ENCODE data around the gene ZNF780A. TPM values are rescaled to one million over a fixed set of nuclear protein-coding genes. Genes with fewer than 3 reads are reported as not detected.
"Not testable (repeated sequence)": the region's sequence is repeated elsewhere in the genome, so short reads cannot be mapped to it uniquely, and the experiment has no call there.

ZNF780A gene
- total RNA-seq, 4 donors from 2014 or later = 8.8 to 21.9 (median 15.5) TPM

GRCh38 chr19:40053491-40053890 is 37.3 kb downstream of the ZNF780A start:
- no peak overlapping the region for H3K4me3 ChIP-seq
- TF ChIP-seq, protein P1, sequence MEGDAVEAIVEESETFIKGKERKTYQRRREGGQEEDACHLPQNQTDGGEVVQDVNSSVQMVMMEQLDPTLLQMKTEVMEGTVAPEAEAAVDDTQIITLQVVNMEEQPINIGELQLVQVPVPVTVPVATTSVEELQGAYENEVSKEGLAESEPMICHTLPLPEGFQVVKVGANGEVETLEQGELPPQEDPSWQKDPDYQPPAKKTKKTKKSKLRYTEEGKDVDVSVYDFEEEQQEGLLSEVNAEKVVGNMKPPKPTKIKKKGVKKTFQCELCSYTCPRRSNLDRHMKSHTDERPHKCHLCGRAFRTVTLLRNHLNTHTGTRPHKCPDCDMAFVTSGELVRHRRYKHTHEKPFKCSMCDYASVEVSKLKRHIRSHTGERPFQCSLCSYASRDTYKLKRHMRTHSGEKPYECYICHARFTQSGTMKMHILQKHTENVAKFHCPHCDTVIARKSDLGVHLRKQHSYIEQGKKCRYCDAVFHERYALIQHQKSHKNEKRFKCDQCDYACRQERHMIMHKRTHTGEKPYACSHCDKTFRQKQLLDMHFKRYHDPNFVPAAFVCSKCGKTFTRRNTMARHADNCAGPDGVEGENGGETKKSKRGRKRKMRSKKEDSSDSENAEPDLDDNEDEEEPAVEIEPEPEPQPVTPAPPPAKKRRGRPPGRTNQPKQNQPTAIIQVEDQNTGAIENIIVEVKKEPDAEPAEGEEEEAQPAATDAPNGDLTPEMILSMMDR (IDR thresholded peaks at IDR 0.05) = no peak
- TF ChIP-seq POLR2A (IDR thresholded peaks at IDR 0.05) = no peak
- peaks cover 0 to 23% (median 0%) of the 10 kb centered on the region in 3 donors for H3K36me3 ChIP-seq
- H3K4me1 ChIP-seq = peaks cover 0 to 12% (median 5%) of the 10 kb centered on the region in 4 donors
- no peaks in the 10 kb centered on the region for H3K27me3 ChIP-seq
- H3K9me3 ChIP-seq = peaks cover 0 to 3% (median 0%) of the 10 kb centered on the region in 4 donors
- DNase-seq = no peak
- no peak overlapping the region for H3K27ac ChIP-seq

DNA sequence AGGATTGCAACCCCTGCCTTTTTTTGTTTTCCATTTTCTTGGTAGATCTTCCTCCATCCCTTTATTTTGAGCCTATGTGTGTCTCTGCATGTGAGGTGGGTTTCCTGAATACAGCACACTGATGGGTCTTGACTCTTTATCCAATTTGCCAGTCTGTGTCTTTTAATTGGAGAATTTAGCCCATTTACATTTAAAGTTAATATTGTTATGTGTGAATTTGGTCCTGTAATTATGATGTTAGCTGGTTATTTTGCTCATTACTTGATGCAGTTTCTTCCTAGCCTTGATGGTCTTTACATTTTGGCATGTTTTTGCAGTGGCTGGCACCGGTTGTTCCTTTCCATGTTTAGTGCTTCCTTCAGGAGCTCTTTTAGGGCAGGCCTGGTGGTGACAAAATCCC is 49.0 kb downstream of the ZNF780A start:
- not testable (repeated sequence) for DNase-seq, H3K27ac ChIP-seq, H3K27me3 ChIP-seq, H3K4me1 ChIP-seq, H3K4me3 ChIP-seq
- H3K36me3 ChIP-seq = peaks cover 0 to 37% (median 3%) of the 10 kb centered on the region in 3 donors
- peaks cover 0 to 38% (median 4%) of the 10 kb centered on the region in 4 donors for H3K9me3 ChIP-seq

DNA sequence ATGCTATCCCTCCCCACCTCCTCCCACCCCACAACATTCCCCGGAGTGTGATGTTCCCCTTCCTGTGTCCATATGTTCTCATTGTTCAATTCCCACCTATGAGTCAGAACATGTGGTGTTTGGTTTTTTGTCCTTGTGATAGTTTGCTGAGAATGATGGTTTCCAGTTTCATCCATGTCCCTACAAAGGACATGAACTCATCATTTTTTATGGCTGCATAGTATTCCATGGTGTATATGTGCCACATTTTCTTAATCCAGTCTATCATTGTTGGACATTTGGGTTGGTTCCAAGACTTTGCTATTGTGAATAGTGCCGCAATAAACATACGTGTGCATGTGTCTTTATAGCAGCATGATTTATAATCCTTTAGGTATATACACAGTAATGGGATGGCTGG is 52.7 kb downstream of the ZNF780A start:
- peaks cover 0 to 51% (median 13%) of the 10 kb centered on the region in 4 donors for H3K9me3 ChIP-seq
- not testable (repeated sequence) for H3K27me3 ChIP-seq, DNase-seq, H3K36me3 ChIP-seq, H3K4me1 ChIP-seq, H3K4me3 ChIP-seq, H3K27ac ChIP-seq

DNA sequence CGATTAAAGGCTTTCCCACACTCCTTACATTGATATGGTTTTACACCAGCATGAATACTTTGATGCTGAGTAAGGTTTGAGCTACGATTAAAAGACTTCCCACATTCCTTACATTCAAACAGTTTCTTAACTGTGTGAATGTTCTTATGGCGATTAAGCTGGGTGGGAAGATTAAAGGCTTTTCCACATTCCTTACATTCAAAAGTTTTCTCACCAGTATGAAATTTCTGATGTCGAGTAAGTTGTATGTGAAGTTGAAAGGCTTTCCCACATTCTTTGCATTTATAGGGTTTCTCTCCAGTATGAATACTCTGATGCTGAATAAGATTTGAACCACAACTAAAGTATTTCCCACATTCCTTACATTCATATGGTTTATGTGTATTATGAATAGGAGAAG is 54.7 kb downstream of the ZNF780A start:
- no peaks in the 10 kb centered on the region for H3K4me1 ChIP-seq
- H3K9me3 ChIP-seq = peaks cover 0 to 67% (median 17%) of the 10 kb centered on the region in 4 donors
- H3K27ac ChIP-seq = no peak overlapping the region
- H3K27me3 ChIP-seq = no peaks in the 10 kb centered on the region
- no peaks in the 10 kb centered on the region for H3K36me3 ChIP-seq
- TF ChIP-seq, protein P1 (IDR thresholded peaks at IDR 0.05) = no peak
- no peak for TF ChIP-seq POLR2A (IDR thresholded peaks at IDR 0.05)
- H3K4me3 ChIP-seq = no peak overlapping the region
- DNase-seq = no peak

DNA sequence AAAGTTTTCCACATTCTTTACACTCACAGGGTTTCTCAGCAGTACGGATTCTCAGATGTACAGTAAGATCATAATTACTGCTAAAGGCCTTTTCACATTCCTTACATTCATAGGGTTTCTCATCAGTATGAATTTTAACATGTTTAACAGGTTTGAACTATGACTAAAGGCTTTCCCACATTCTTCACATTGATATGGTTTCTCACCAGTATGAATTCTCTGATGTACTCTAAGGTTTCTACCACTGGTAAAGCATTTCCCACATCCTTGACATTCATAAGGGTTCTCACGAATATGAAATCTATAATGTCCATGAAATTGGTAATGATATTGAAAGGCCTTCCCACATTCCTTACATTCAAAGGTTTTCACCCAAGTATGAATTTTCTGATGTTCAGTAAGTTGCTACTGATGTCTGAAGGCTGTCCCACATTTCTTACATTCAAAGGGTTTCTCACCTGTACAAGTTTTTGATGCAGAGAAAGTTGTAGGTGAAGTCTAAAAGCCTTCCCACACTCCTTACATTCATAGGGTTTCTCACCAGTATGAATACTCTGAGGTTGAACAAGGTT is 56.7 kb downstream of the ZNF780A start:
- Histone ChIP-seq H3K4me3 (no peak overlapping the region), H3K27me3 (no peaks in the 10 kb centered on the region), H3K27ac (no peak overlapping the region), H3K36me3 (no peaks in the 10 kb centered on the region), H3K9me3 (peaks cover 0 to 85% (median 17%) of the 10 kb centered on the region in 4 donors), H3K4me1 (no peaks in the 10 kb centered on the region)
- no peak for DNase-seq
- no peak for TF ChIP-seq POLR2A (IDR thresholded peaks at IDR 0.05)
- TF ChIP-seq, protein P1 (IDR thresholded peaks at IDR 0.05) = no peak

GRCh38 chr19:40026597-40026970 is 64.2 kb downstream of the ZNF780A start:
- Histone ChIP-seq H3K9me3 (peaks cover 0 to 88% (median 12%) of the 10 kb centered on the region in 4 donors), H3K27me3 (no peaks in the 10 kb centered on the region), H3K27ac (no peak overlapping the region), H3K4me3 (no peak overlapping the region), H3K36me3 (no peaks in the 10 kb centered on the region), H3K4me1 (no peaks in the 10 kb centered on the region)
- no peak for DNase-seq
- no peak for TF ChIP-seq POLR2A (IDR thresholded peaks at IDR 0.05)
- TF ChIP-seq, protein P1 (IDR thresholded peaks at IDR 0.05) = no peak
